Smooth muscle cell of the umbilical artery (primary cell): ENCODE measurements around the gene HHIPL1. TPM values are rescaled to one million over a fixed set of nuclear protein-coding genes. Genes with fewer than 3 reads are reported as not detected.

ENCODE experiments used
- total RNA-seq: library from RNA; depleted of rRNA; stranded (reverse); fragments of >200 nt; gene quantifications from 2 replicates; pipeline ENCODE4 v1.2.3, GENCODE V29; 2014

The HHIPL1 gene
- total RNA-seq = 7.7 and 11.1 TPM in 2 replicates

DNA sequence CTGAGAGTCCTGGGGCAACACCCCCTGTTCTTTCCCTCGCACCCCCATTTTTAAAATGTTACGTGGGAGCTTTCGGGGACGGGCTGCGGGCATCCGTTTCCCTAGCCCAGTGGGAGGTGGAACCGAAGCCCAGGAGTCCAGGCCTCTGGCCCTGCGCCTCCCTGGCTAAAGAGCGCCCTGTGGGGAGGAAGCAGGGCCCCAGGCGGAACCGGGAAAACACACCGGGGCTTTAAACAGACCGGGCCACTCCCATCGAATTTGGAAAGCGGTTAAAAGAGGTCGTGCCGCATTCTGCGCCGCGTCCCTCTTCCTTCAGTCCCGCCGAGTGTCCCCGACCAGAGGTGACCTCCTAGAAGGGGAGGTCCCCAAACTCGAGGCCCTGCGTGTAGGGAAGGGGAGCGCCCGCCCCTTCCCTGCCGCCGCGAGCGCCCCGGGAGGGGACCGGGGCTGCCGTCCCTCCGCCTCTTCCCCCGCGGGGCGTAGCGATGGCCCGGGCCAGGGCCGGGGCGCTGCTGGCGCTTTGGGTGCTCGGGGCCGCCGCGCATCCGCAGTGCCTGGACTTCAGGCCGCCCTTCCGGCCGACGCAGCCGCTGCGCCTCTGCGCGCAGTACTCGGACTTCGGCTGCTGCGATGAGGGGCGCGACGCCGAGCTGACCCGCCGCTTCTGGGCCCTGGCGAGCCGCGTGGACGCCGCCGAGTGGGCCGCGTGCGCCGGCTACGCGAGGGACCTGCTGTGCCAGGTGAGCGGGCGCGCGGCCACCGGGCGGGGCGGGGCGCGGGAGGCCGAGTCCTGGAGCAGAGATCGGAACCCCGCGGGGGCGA is at the start of gene HHIPL1:
TSS of gene HHIPL1 (plus strand) at position 407 of the 822 bp plus-strand sequence. CDS start at position 486, 79 bp downstream.

GRCh38 chr14:99603471-99604277 is 41.3 kb upstream of the HHIPL1 start, which contains the start of gene CCDC85C:
Gene CCDC85C (minus strand): TSS chr14:99604207. CDS start chr14:99603959, 248 bp downstream.

DNA sequence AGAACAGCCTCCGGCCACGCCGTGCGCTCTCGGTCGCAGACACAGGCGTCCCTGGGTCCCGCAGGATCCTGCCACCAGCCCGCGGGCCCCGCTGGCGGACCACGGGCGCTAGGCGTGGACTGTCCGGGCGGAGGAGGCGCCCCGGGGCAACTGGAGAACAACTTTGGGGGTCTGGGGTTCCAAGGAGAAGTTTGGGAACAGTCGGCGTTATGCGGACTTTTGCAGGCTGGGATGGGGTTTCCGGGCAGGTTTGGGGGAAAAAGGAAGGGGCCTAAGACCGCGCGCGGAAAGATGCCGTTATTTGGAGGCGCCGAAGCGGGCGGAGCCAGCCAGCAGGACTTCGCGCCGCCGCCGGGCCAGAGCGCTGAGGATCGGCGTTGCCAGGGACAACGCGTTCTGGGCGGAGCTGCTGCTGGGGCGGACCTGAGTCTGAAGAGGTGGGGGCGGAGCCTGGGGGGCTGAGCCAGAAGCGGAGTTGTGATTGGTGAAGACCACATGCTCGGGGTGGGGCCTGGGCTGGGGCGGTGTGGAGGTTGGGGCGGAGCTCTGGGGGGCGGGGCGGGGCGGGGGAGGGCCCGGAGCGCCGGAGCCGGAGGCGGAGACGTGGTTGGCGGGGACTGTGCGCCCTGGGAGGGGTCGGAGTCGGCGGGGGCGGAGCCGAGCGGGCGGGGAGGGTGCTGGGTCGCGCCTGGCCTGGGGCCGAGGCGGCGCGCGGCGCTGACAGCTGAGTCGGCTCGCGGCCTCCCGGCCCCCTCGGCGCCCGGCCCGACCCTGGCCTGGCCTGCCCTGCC is 38.9 kb downstream of the HHIPL1 start, which contains the start of gene CYP46A1:
TSS of gene CYP46A1 (plus strand) at position 680 of the 791 bp plus-strand sequence. CDS start 120 bp downstream, outside the sequence.

Other genes starting within 250 kb of the HHIPL1 start
- 46.3 and 56.4 TPM in 2 replicates for gene SETD3, start 164.3 kb upstream of the HHIPL1 start, total RNA-seq
- 25.8 and 54.1 TPM in 2 replicates for gene CCNK, start 163.7 kb upstream of the HHIPL1 start, total RNA-seq
- gene CCDC85C, start 40.9 kb upstream of the HHIPL1 start, total RNA-seq = 4.5 and 11.0 TPM in 2 replicates
- 0.09 and 0.30 TPM in 2 replicates for gene CYP46A1, start 39.2 kb downstream of the HHIPL1 start, total RNA-seq
- gene EML1, start 148.3 kb downstream of the HHIPL1 start, total RNA-seq = 6.0 and 7.7 TPM in 2 replicates